ENCODE results near the gene ARHGEF3.

DNA sequence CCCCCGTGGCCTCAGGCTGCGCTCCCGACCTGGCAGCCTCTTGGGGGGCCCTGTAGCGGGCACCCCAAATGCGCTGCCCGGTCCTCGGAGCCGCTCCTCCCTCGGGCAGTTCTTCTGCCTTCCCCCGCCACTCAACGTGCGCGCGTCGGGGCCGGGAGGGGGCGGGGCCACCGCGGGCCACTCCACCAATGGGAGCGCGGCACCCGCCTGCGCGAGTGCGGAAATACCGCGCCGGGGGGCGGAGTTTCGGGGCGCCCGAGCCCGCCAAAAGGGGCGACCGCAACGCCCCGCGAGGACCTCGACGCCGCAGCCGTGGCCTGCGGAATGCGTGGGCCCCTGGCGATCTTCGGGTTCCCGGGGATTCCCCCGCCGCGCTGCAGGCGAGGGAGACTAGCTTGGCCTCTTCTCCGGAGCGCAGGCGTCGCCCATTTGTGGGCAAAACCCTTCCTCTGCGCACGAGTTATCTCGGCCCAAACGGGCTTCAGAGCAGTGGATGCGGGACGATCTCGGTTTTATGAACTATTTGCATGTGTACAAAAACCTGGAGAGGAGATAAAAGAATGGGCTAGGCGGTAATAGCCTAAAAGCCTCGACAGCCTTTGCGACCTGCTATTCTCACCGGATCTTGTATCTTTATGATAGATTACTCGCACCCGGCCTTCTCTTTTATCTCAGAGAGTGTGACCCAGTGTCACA is 118.5 kb downstream of the ARHGEF3 start, which contains the start of gene TASOR:
- TF ChIP-seq, protein P1, sequence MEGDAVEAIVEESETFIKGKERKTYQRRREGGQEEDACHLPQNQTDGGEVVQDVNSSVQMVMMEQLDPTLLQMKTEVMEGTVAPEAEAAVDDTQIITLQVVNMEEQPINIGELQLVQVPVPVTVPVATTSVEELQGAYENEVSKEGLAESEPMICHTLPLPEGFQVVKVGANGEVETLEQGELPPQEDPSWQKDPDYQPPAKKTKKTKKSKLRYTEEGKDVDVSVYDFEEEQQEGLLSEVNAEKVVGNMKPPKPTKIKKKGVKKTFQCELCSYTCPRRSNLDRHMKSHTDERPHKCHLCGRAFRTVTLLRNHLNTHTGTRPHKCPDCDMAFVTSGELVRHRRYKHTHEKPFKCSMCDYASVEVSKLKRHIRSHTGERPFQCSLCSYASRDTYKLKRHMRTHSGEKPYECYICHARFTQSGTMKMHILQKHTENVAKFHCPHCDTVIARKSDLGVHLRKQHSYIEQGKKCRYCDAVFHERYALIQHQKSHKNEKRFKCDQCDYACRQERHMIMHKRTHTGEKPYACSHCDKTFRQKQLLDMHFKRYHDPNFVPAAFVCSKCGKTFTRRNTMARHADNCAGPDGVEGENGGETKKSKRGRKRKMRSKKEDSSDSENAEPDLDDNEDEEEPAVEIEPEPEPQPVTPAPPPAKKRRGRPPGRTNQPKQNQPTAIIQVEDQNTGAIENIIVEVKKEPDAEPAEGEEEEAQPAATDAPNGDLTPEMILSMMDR (IDR thresholded peaks at IDR 0.05) = no peak
- TF ChIP-seq ZFX (IDR thresholded peaks at IDR 0.05; ENCODE audit: borderline replicate concordance) = no peak
